ENCODE measurements around the gene WDPCP.

DNA sequence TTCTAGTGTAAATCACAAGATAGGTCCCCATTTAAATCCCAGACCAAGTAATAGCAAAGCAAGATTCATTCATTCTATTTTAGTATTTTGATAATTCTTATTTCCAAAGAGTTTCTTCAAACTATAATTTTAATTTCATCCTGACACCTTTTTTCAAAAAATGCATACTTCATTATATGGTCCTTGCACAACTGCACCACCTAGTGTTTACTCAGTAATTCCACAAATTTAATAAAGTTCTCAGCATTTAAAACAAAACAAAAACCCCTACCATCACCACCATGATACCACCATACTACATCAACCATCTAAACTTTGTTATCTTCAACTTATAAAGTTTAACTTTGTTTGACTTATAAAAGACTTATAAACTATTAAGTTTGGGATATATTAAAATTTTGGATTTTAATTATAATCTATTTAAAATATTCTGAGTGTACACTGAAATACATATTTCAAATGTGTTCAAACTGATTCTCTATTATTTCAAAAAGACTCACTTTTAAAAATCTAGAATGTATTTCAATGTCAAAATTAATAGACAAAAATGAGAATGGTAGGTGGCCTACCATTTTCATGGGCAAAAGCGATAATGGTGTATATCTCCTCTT is 44.2 kb downstream of the WDPCP start:
- TF ChIP-seq, protein P1, sequence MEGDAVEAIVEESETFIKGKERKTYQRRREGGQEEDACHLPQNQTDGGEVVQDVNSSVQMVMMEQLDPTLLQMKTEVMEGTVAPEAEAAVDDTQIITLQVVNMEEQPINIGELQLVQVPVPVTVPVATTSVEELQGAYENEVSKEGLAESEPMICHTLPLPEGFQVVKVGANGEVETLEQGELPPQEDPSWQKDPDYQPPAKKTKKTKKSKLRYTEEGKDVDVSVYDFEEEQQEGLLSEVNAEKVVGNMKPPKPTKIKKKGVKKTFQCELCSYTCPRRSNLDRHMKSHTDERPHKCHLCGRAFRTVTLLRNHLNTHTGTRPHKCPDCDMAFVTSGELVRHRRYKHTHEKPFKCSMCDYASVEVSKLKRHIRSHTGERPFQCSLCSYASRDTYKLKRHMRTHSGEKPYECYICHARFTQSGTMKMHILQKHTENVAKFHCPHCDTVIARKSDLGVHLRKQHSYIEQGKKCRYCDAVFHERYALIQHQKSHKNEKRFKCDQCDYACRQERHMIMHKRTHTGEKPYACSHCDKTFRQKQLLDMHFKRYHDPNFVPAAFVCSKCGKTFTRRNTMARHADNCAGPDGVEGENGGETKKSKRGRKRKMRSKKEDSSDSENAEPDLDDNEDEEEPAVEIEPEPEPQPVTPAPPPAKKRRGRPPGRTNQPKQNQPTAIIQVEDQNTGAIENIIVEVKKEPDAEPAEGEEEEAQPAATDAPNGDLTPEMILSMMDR (IDR thresholded peaks at IDR 0.05 in 4 of 5, conservative IDR thresholded peaks at IDR 0.05 in 1 of 5): no peak
- no peak for TF ChIP-seq POLR2A (IDR thresholded peaks at IDR 0.05)

Measured in gastrocnemius medialis (tissue), 4 donors.